SK-N-SH treated with all-trans-retinoic acid at 6 μM for 48 hours (cell line): ENCODE measurements around the gene CDC42BPB.

Experiments
- ATAC-seq: fragments of 200-7000 bp; cut with Tn5 transposase; 3 replicates; pipeline ENCODE4 v1.9.1; 2020; ENCODE audit warnings: mild to moderate bottlenecking, moderate library complexity
- ARNTL ChIP-seq: fragments of 450-650 bp; formaldehyde crosslinking; IDR thresholded peaks from 2 replicates; pipeline ENCODE4 v1.5.0; 2020; ENCODE audit warnings: low read depth, mild to moderate bottlenecking, moderate library complexity, borderline replicate concordance
- GLIS3 ChIP-seq: fragments of 250-450 bp; sonication (Bioruptor Pico); IDR thresholded peaks from 2 replicates; pipeline ENCODE4 v1.5.0; 2020; ENCODE audit warnings: mild to moderate bottlenecking, moderate library complexity
- ISL1 ChIP-seq: fragments of 250-450 bp; sonication (Bioruptor Pico); IDR thresholded peaks from 2 replicates; pipeline ENCODE4 v2.1.2; 2022; ENCODE audit warnings: mild to moderate bottlenecking, moderate library complexity
- OSR1 ChIP-seq: fragments of 250-450 bp; sonication (Bioruptor Pico); IDR thresholded peaks from 2 replicates; pipeline ENCODE4 v1.8.0; 2022; ENCODE audit warnings: moderate library complexity, mild to moderate bottlenecking, inconsistent platforms
- POU6F1 ChIP-seq: fragments of 250-450 bp; sonication (Bioruptor Pico); IDR thresholded peaks from 2 replicates; pipeline ENCODE4 v1.8.0; 2021; ENCODE audit warnings: low read depth, mild to moderate bottlenecking, moderate library complexity, borderline replicate concordance
- RARB ChIP-seq: fragments of 250-450 bp; sonication (Bioruptor Pico); IDR thresholded peaks from 2 replicates; pipeline ENCODE4 v1.8.0; 2021; ENCODE audit warnings: mild to moderate bottlenecking, moderate library complexity
- TOX ChIP-seq: fragments of 250-450 bp; sonication (Bioruptor Pico); IDR thresholded peaks from 2 replicates; pipeline ENCODE4 v1.8.0; 2021; ENCODE audit warnings: mild to moderate bottlenecking, moderate library complexity, borderline replicate concordance
- ZC3H10 ChIP-seq: fragments of 250-450 bp; sonication (Bioruptor Pico); IDR thresholded peaks from 2 replicates; pipeline ENCODE4 v1.5.1; 2021; ENCODE audit warnings: mild to moderate bottlenecking, moderate library complexity
- ZFP3 ChIP-seq: fragments of 250-450 bp; sonication (Bioruptor Pico); IDR thresholded peaks from 2 replicates; pipeline ENCODE4 v1.5.0; 2020; ENCODE audit warnings: mild to moderate bottlenecking, moderate library complexity
- ZFP30 ChIP-seq: fragments of 450-650 bp; formaldehyde crosslinking; IDR thresholded peaks from 2 replicates; pipeline ENCODE4 v1.5.0; 2022; ENCODE audit warnings: mild to moderate bottlenecking, moderate library complexity
- ZNF565 ChIP-seq: fragments of 450-650 bp; formaldehyde crosslinking; conservative IDR thresholded peaks from 2 replicates; pipeline ENCODE4 v1.5.0; 2020; ENCODE audit warnings: low read depth, mild to moderate bottlenecking, moderate library complexity
- ZNF8 ChIP-seq: fragments of 450-650 bp; formaldehyde crosslinking; IDR thresholded peaks from 2 replicates; pipeline ENCODE4 v1.5.0; 2020; ENCODE audit warnings: mild to moderate bottlenecking, moderate library complexity
- TF ChIP-seq, protein P1 (sequence below): fragments of 250-450 bp; sonication (Bioruptor Pico); IDR thresholded peaks from 2 replicates; pipeline ENCODE4 v1.8.0; 2020; ENCODE audit warnings: mild to moderate bottlenecking, moderate library complexity, borderline replicate concordance
- TF ChIP-seq, protein P2 (sequence below): fragments of 250-450 bp; sonication (Bioruptor Pico); IDR thresholded peaks from 2 replicates; pipeline ENCODE4 v1.5.0; 2020; ENCODE audit warnings: mild to moderate bottlenecking, moderate library complexity
- TF ChIP-seq, protein P3 (sequence below): fragments of 250-450 bp; sonication (Bioruptor Pico); IDR thresholded peaks from 2 replicates; pipeline ENCODE4 v1.5.1; 2021; ENCODE audit warnings: mild to moderate bottlenecking, moderate library complexity

Gene CDC42BPB

GRCh38 chr14:103070263-103070885, 13.0 kb upstream of the CDC42BPB start:
- TF ChIP-seq ZNF8 (CRISPR knock-in tag) (no peak), TOX (CRISPR knock-in tag) (no peak), ZFP3 (CRISPR knock-in tag) (no peak), RARB (no peak), ARNTL (CRISPR knock-in tag) (no peak), GLIS3 (no peak)
- TF ChIP-seq, protein P1, sequence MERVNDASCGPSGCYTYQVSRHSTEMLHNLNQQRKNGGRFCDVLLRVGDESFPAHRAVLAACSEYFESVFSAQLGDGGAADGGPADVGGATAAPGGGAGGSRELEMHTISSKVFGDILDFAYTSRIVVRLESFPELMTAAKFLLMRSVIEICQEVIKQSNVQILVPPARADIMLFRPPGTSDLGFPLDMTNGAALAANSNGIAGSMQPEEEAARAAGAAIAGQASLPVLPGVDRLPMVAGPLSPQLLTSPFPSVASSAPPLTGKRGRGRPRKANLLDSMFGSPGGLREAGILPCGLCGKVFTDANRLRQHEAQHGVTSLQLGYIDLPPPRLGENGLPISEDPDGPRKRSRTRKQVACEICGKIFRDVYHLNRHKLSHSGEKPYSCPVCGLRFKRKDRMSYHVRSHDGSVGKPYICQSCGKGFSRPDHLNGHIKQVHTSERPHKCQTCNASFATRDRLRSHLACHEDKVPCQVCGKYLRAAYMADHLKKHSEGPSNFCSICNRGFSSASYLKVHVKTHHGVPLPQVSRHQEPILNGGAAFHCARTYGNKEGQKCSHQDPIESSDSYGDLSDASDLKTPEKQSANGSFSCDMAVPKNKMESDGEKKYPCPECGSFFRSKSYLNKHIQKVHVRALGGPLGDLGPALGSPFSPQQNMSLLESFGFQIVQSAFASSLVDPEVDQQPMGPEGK (CRISPR knock-in tag), result no peak
- TF ChIP-seq, protein P2, sequence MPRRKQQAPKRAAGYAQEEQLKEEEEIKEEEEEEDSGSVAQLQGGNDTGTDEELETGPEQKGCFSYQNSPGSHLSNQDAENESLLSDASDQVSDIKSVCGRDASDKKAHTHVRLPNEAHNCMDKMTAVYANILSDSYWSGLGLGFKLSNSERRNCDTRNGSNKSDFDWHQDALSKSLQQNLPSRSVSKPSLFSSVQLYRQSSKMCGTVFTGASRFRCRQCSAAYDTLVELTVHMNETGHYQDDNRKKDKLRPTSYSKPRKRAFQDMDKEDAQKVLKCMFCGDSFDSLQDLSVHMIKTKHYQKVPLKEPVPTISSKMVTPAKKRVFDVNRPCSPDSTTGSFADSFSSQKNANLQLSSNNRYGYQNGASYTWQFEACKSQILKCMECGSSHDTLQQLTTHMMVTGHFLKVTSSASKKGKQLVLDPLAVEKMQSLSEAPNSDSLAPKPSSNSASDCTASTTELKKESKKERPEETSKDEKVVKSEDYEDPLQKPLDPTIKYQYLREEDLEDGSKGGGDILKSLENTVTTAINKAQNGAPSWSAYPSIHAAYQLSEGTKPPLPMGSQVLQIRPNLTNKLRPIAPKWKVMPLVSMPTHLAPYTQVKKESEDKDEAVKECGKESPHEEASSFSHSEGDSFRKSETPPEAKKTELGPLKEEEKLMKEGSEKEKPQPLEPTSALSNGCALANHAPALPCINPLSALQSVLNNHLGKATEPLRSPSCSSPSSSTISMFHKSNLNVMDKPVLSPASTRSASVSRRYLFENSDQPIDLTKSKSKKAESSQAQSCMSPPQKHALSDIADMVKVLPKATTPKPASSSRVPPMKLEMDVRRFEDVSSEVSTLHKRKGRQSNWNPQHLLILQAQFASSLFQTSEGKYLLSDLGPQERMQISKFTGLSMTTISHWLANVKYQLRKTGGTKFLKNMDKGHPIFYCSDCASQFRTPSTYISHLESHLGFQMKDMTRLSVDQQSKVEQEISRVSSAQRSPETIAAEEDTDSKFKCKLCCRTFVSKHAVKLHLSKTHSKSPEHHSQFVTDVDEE (CRISPR knock-in tag), result no peak
- no peak for ATAC-seq

DNA sequence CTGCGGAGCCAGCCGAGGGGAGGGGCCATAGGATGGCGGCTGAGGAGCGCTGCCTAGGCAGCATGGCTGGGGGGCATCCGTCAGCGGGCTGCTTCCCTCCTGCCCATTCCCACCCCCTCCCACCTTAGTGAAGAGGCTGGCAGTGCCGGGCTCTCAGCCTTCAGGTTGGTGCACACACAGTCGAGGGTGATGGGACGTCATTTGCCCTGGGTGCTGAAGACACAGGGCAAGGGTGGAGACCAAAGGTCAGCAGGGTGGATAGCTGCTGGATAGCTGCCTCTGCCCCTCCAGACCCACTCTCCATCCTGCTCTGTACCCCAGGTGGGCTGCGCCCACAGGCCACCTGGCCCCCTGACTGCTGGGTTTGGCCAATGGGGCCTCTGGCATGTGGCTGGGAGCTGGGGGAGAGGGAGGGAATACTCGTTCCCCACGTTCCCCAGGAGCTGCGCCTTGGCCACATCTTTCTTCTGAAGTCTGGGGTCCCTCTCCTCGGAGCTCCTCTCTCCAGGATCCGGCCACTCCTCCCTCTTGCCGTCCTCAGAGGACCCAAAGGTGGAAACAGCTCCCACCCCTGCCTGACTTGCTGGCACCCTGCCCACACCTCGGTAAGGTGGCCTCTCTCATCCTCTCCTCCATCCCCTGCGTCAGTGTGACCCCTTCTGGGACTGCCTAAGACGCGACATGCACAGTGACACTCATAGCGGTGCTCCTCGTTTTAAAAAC, 11.2 kb upstream of the CDC42BPB start:
- TF ChIP-seq ZNF8 (CRISPR knock-in tag) (no peak), ZFP30 (CRISPR knock-in tag) (no peak), ZNF565 (CRISPR knock-in tag) (no peak), RARB (no peak), TOX (CRISPR knock-in tag) (no peak)
- TF ChIP-seq, protein P2 (CRISPR knock-in tag), result no peak
- ATAC-seq, result no peak

GRCh38 chr14:103067231-103067954, 10.0 kb upstream of the CDC42BPB start:
- ATAC-seq, result no peak

More at GRCh38 chr14:103067231-103067954, 10.0 kb upstream of the CDC42BPB start:
- TF ChIP-seq OSR1 (CRISPR knock-in tag), result no peak
- TF ChIP-seq, protein P3, sequence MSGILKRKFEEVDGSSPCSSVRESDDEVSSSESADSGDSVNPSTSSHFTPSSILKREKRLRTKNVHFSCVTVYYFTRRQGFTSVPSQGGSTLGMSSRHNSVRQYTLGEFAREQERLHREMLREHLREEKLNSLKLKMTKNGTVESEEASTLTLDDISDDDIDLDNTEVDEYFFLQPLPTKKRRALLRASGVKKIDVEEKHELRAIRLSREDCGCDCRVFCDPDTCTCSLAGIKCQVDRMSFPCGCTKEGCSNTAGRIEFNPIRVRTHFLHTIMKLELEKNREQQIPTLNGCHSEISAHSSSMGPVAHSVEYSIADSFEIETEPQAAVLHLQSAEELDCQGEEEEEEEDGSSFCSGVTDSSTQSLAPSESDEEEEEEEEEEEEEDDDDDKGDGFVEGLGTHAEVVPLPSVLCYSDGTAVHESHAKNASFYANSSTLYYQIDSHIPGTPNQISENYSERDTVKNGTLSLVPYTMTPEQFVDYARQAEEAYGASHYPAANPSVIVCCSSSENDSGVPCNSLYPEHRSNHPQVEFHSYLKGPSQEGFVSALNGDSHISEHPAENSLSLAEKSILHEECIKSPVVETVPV, result no peak
- no peak for TF ChIP-seq POU6F1 (CRISPR knock-in tag)
- no peak for TF ChIP-seq ISL1
- TF ChIP-seq RARB, result no peak
- no peak for TF ChIP-seq ZC3H10
- no peak for TF ChIP-seq ZFP3 (CRISPR knock-in tag)
